SK-N-SH (cell line): ENCODE measurements around the gene JAG2. TPM values are rescaled to one million over a fixed set of nuclear protein-coding genes. Genes with fewer than 3 reads are reported as not detected.

Source experiments
- CTCF ChIA-PET: fragments of 300-600, 350-600 bp; formaldehyde crosslinking; extraction: SDS; loops from one replicate; lab custom pipeline; 2021; lab: Yijun Ruan, JAX
- POLR2A ChIA-PET: fragments of 350-600 bp; sonication (Branson Sonifier 250); formaldehyde crosslinking; extraction: SDS; loops from one replicate; lab custom pipeline; 2020; ENCODE audit warnings: antibody characterized with exemption, inconsistent platforms; lab: Yijun Ruan, JAX
- DNase-seq: peaks from one replicate; pipeline ENCODE4 v3.0.0; 2012
- H2AFZ ChIP-seq: fragments of 200-600 bp; sonication (generic); 2 replicates; pipeline ENCODE4 v1.8.1; 2016; ENCODE audit warnings: antibody characterized with exemption, mild to moderate bottlenecking, low read depth
- H3F3A ChIP-seq: fragments of 200-600 bp; sonication (generic); replicated peaks from 2 replicates; pipeline ENCODE3; 2016; ENCODE audit warnings: antibody characterized with exemption, mild to moderate bottlenecking; ENCODE audit not compliant: insufficient read depth
- H3K27ac ChIP-seq, 2 experiments: fragments of 200-500 bp in 1 of 2; fragments of 200-600 bp in 1 of 2; sonication (Bioruptor generic) in 1 of 2; sonication (generic), shearing (Covaris generic) in 1 of 2; 2 replicates each; pipeline versions ENCODE4 v1.5.1 to v1.6.1; 2014 to 2016; ENCODE audit warnings: low read depth in 2 of 2, inconsistent platforms in 1 of 2, low read length in 1 of 2, mild to moderate bottlenecking in 1 of 2, mixed read lengths in 1 of 2
- H3K27me3 ChIP-seq: fragments of 200-600 bp; sonication (generic), shearing (Covaris generic); 2 replicates; pipeline ENCODE4 v1.6.1; 2016; ENCODE audit warnings: mixed run types; ENCODE audit not compliant: insufficient read depth
- H3K36me3 ChIP-seq, 2 experiments: fragments of 200-500 bp in 1 of 2; fragments of 200-600 bp in 1 of 2; sonication (Bioruptor generic) in 1 of 2; sonication (generic) in 1 of 2; replicated peaks in 1 of 2; 2 replicates each; pipeline versions ENCODE3 to v1.5.1; 2014 to 2016; ENCODE audit warnings: low read length in 1 of 2, mild to moderate bottlenecking in 1 of 2; ENCODE audit not compliant: insufficient read depth in 2 of 2, control insufficient read depth in 1 of 2
- H3K4me1 ChIP-seq, 2 experiments: fragments of 200-500 bp in 1 of 2; fragments of 200-600 bp in 1 of 2; sonication (Bioruptor generic) in 1 of 2; sonication (generic), shearing (Covaris generic) in 1 of 2; 2 replicates each; pipeline versions ENCODE4 v1.5.1 to v1.6.1; 2014 to 2016; ENCODE audit warnings: low read depth in 1 of 2, low read length in 1 of 2, mixed run types in 1 of 2; ENCODE audit not compliant: insufficient read depth in 2 of 2, control insufficient read depth in 1 of 2
- H3K4me2 ChIP-seq: fragments of 200-600 bp; sonication (generic), shearing (Covaris generic); 2 replicates; pipeline ENCODE4 v1.6.1; 2017; ENCODE audit warnings: mixed run types
- H3K4me3 ChIP-seq, 2 experiments: fragments of 200-500 bp in 1 of 2; fragments of 200-600 bp in 1 of 2; sonication (Bioruptor generic) in 1 of 2; sonication (generic), shearing (Covaris generic) in 1 of 2; 2 replicates each; pipeline versions ENCODE4 v1.5.1 to v1.8.1; 2014 to 2016; ENCODE audit warnings: low read depth in 2 of 2, inconsistent platforms in 1 of 2, low read length in 1 of 2, mild to moderate bottlenecking in 1 of 2, mixed read lengths in 1 of 2, moderate library complexity in 1 of 2
- H3K79me2 ChIP-seq: fragments of 200-600 bp; sonication (generic); 2 replicates; pipeline ENCODE4 v1.8.1; 2017; ENCODE audit warnings: mild to moderate bottlenecking; ENCODE audit not compliant: insufficient read depth
- H3K9ac ChIP-seq: fragments of 200-600 bp; sonication (generic); 2 replicates; pipeline ENCODE4 v1.6.1; 2017; ENCODE audit warnings: mixed run types
- H3K9me2 ChIP-seq: fragments of 200-600 bp; sonication (generic); 2 replicates; pipeline ENCODE4 v1.6.1; 2017; ENCODE audit warnings: mixed run types
- H3K9me3 ChIP-seq: fragments of 200-600 bp; sonication (generic); 2 replicates; pipeline ENCODE4 v1.6.1; 2017; ENCODE audit warnings: mixed run types, mild to moderate bottlenecking, moderate library complexity
- H4K20me1 ChIP-seq: fragments of 200-600 bp; sonication (generic); 2 replicates; pipeline ENCODE4 v1.6.1; 2017; ENCODE audit warnings: mild to moderate bottlenecking, mixed run types; ENCODE audit not compliant: insufficient read depth
- ELF1 ChIP-seq: IDR thresholded peaks from 2 replicates; pipeline ENCODE4 v1.4.0; 2012
- EP300 ChIP-seq, 2 experiments: IDR thresholded peaks; 2 replicates each; pipeline versions ENCODE4 v1.4.0 to v1.6.1; 2012; ENCODE audit warnings: borderline replicate concordance in 1 of 2, low read depth in 1 of 2, low read length in 1 of 2
- FOSL2 ChIP-seq: IDR thresholded peaks from 2 replicates; pipeline ENCODE4 v1.4.0; 2012; ENCODE audit warnings: low read depth, mild to moderate bottlenecking, moderate library complexity, borderline replicate concordance
- FOXJ3 ChIP-seq: sonication (generic); formaldehyde crosslinking; IDR thresholded peaks from 2 replicates; pipeline ENCODE4 v1.5.1; 2020; ENCODE audit warnings: mild to moderate bottlenecking, missing genetic modification reagents
- FOXM1 ChIP-seq: IDR thresholded peaks from 2 replicates; pipeline ENCODE4 v1.4.0; 2012; ENCODE audit warnings: low read depth, mild to moderate bottlenecking
- IRF3 ChIP-seq: fragments of 150-350 bp; IDR thresholded peaks from 2 replicates; pipeline ENCODE4 v1.6.1; 2016; ENCODE audit warnings: mild to moderate bottlenecking, low read depth, low read length
- JUND ChIP-seq: IDR thresholded peaks from 2 replicates; pipeline ENCODE4 v1.4.0; 2012
- MAX ChIP-seq: IDR thresholded peaks from 2 replicates; pipeline ENCODE4 v1.4.0; 2012; ENCODE audit warnings: low read depth
- PBX3 ChIP-seq: IDR thresholded peaks from 2 replicates; pipeline ENCODE4; 2012
- POLR2AphosphoS5 ChIP-seq: IDR thresholded peaks from 2 replicates; pipeline ENCODE4 v1.6.1; 2012; ENCODE audit warnings: low read depth, low read length
- RAD21 ChIP-seq: IDR thresholded peaks from 2 replicates; pipeline ENCODE4 v1.6.1; 2012; ENCODE audit warnings: mild to moderate bottlenecking, low read length
- RCOR1 ChIP-seq: fragments of 150-350 bp; IDR thresholded peaks from 2 replicates; pipeline ENCODE4 v1.6.1; 2017; ENCODE audit warnings: antibody characterized with exemption, low read length
- RXRA ChIP-seq: IDR thresholded peaks from 2 replicates; pipeline ENCODE4 v1.4.0; 2012; ENCODE audit warnings: low read depth, mild to moderate bottlenecking, borderline replicate concordance
- SIN3A ChIP-seq: IDR thresholded peaks from 2 replicates; pipeline ENCODE4 v1.6.1; 2012; ENCODE audit warnings: low read depth, mild to moderate bottlenecking, low read length, moderate library complexity, borderline replicate concordance
- TCF12 ChIP-seq: IDR thresholded peaks from 2 replicates; pipeline ENCODE4 v1.4.0; 2012
- TEAD4 ChIP-seq: IDR thresholded peaks from 2 replicates; pipeline ENCODE4 v1.4.0; 2012; ENCODE audit warnings: mild to moderate bottlenecking, borderline replicate concordance; ENCODE audit not compliant: insufficient read depth
- USF1 ChIP-seq: IDR thresholded peaks from 2 replicates; pipeline ENCODE4 v1.4.0; 2012; ENCODE audit warnings: low read depth, borderline replicate concordance
- USF2 ChIP-seq: fragments of 150-350 bp; IDR thresholded peaks from 2 replicates; pipeline ENCODE4 v1.6.1; 2017; ENCODE audit warnings: antibody characterized with exemption, low read length, low read depth, borderline replicate concordance
- YY1 ChIP-seq: IDR thresholded peaks from 2 replicates; pipeline ENCODE4 v1.4.0; 2012; ENCODE audit warnings: low read depth, mild to moderate bottlenecking
- ZBTB33 ChIP-seq: IDR thresholded peaks from 2 replicates; pipeline ENCODE4 v1.4.0; 2012; ENCODE audit warnings: low read depth, borderline replicate concordance
- WGBS: methylation state at CpG from one replicate; pipeline ENCODE4 v1.1.6; 2017; ENCODE audit warnings: low lambda C conversion rate; 5-methylcytosine and 5-hydroxymethylcytosine counted together
- polyA plus RNA-seq, 3 experiments: library from polyadenylated mRNA; depleted of rRNA; stranded (reverse); fragments of >200 nt; gene quantifications; 2 replicates each; pipeline ENCODE4 v1.2.3, GENCODE V29; 2012

The JAG2 gene
- polyA plus RNA-seq, 1 of the 3 experiments (the other 2 are of a cell fraction): 1.7 TPM

- TF ChIP-seq ZBTB33 (no peak), IRF3 (no peak), YY1 (no peak), JUND (no peak), PBX3 (no peak), USF2 (no peak), FOSL2 (no peak), MAX (no peak), RAD21 (no peak), EP300 (IDR thresholded peaks at IDR 0.05; ENCODE audit: borderline replicate concordance in 1 of 2, low read depth in 1 of 2, low read length in 1 of 2) (no peak), RCOR1 (no peak), FOXJ3 (CRISPR knock-in tag) (no peak)
Measured at GRCh38 chr14:105150368-105151083, 18.1 kb downstream of the JAG2 start (continued).

GRCh38 chr14:105150026-105150367 lies 18.6 kb downstream of the JAG2 start:
- ChIA-PET POLR2A (no interaction called here), CTCF (no interaction called here)
- Histone ChIP-seq H3K9ac (no peak overlapping the region), H3K4me2 (no peak overlapping the region), H3K9me2 (no peaks in the 10 kb centered on the region), H3F3A (no peaks in the 10 kb centered on the region), H3K36me3 (no peaks in the 10 kb centered on the region), H3K9me3 (no peaks in the 10 kb centered on the region), H3K27ac (no peak overlapping the region), H2AFZ (no peak overlapping the region), H3K4me1 (peaks cover 0 to 11% of the 10 kb centered on the region in 2 experiments; a peak in 1 of 4 replicates), H3K27me3 (no peaks in the 10 kb centered on the region), H4K20me1 (no peaks in the 10 kb centered on the region), H3K79me2 (no peaks in the 10 kb centered on the region), H3K4me3 (no peak overlapping the region)
- 60% methylated on average over 2 of the region's 4 CpGs for WGBS
- DNase-seq: no peak
- TF ChIP-seq SIN3A (no peak), PBX3 (no peak), TCF12 (no peak), RAD21 (no peak), RXRA (no peak), EP300 (IDR thresholded peaks at IDR 0.05; ENCODE audit: borderline replicate concordance in 1 of 2, low read depth in 1 of 2, low read length in 1 of 2) (no peak), USF1 (no peak), FOXJ3 (CRISPR knock-in tag) (no peak), MAX (no peak), FOSL2 (no peak), POLR2AphosphoS5 (no peak), ZBTB33 (no peak), TEAD4 (no peak), FOXM1 (no peak), JUND (no peak), ELF1 (no peak)
